HG03460 (cell line): ENCODE results near the gene SLC35G6.
"Not testable (repeated sequence)": the region's sequence is repeated elsewhere in the genome, so short reads cannot be mapped to it uniquely, and the experiment has no call there.

Experiments used
- ATAC-seq: cut with Tn5 transposase; IDR thresholded peaks from one replicate; pipeline ENCODE4 v1.9.1; 2021; ENCODE audit not compliant: unreplicated experiment

The SLC35G6 gene

DNA sequence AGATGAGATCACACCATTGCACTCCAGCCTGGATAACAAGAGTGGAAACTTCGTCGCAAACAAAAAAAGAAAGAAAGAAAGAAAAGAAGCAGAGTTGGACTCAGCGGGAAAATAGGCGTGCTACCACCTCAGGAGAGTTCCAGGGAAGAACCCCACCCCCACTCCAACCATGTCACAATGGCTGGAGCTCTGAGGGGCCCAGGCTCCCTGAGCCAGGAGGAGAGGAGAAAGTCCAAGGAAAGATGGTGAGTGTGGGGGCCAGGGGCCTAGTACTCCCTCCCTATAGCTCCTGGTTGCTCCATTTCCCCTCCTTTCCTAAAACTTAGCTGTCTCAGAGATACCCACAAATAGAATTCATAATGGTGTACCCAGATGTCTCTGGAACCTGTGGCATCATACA lies at the start of gene SLC35G6:
TSS of gene SLC35G6 (plus strand) at position 172 of the 400 bp plus-strand sequence. CDS start at position 243, 71 bp downstream.
- ATAC-seq, result not testable (repeated sequence)

DNA sequence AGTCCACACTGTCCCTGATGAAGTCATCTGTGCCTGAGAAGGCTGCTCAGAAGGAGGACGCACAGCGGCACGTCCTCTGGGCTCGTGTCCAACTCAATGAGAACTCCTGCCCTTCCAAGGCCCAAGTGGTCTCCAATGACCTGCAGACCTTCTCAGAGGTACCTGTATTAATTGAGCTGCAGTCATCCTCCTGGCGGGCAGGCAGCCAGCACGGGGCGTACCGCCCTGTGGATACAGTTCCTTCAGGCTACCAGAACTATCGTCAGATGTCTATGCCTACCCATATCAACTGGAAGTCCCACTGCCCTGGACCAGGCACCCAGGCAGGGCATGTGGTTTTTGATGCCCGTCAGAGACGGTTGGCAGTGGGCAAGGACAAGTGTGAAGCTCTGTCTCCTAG lies 49.0 kb upstream of the SLC35G6 start:
- no peak for ATAC-seq

DNA sequence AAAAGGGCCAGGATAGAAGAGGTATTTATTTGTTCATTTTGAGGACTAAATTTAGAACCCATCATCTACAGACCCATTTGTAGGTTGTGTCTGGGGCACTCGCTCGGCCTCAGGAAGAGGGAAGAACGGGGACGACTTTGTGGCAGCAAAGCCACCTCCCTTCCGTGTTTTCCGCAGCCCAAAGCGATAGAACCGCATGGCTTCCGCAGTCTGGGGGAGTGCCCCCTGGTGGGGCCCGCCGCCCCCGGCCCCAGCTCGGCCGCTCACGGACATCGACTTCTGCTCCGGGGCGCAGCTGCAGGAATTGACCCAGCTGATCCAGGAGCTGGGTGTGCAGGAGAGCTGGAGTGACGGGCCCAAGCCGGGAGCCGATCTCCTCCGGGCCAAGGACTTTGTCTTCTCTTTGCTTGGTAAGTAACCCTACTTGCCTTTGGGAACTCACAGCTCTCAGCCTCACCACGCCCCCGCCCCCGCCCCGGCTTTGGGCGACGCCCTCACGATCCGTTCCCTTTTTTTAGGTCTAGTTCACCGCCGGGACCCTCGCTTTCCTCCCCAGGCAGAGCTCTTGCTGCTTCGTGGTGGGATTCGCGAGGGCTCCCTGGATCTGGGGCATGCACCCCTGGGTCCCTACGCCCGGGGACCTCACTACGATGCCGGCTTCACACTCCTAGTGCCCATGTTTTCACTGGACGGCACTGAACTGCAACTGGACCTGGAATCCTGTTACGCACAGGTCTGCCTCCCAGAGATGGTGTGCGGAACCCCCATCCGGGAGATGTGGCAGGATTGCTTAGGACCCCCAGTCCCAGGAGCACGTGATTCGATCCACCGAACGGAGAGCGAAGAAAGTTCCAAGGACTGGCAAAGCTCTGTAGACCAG lies 45.3 kb upstream of the SLC35G6 start:
- peak; percentile 31 for ATAC-seq

DNA sequence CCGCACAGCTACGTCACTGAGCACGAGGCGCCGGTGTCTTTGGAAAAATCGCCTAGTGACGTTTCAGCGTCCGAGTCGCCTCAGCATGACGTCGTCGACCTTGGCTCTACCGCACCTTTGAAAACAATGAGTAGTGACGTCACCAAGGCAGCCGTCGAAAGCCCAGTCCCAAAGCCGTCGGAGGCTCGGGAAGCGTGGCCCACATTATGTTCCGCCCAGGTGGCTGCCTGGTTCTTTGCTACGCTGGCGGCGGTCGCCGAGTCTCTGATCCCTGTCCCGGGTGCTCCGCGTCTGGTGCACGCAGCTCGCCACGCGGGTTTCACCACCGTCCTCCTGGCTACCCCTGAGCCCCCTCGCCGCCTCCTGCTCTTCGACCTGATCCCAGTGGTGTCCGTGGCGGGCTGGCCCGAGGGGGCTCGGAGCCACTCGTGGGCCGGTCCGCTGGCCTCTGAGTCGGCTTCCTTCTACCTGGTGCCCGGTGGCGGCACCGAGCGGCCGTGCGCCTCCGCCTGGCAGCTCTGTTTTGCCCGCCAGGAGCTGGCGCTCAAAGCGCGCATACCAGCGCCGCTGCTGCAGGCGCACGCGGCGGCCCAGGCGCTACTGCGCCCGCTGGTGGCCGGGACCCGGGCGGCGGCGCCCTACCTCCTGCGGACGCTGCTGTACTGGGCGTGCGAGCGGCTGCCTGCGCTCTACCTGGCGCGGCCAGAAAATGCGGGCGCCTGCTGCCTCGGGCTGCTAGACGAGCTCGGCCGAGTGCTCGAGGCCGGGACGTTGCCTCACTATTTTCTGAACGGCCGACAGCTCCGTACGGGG lies 44.5 kb upstream of the SLC35G6 start:
- ATAC-seq, result no peak

DNA sequence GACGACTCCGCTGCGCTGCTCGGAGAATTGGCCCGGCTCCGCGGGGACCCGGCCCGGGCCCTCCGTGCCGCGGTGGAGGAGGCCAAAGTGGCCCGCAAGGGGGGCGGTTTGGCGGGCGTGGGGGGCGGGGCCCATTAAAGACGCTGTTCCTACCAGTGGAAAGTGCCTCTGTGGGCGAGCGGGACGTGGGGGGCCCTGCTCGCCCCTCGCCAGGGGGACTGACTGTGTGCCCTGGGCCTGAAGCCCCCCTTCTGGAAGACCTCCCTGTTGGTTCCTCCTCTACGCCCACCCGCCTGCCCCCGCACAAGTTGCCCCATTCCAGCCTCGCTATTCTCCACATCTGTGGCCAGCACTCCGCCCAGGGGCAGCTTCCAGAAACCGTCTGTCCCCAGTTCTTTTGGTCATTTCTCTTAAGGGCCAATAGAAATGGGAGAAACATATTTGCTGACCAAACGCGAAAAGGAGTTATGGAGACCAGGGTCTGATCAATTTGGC lies 43.8 kb upstream of the SLC35G6 start:
- no peak for ATAC-seq

DNA sequence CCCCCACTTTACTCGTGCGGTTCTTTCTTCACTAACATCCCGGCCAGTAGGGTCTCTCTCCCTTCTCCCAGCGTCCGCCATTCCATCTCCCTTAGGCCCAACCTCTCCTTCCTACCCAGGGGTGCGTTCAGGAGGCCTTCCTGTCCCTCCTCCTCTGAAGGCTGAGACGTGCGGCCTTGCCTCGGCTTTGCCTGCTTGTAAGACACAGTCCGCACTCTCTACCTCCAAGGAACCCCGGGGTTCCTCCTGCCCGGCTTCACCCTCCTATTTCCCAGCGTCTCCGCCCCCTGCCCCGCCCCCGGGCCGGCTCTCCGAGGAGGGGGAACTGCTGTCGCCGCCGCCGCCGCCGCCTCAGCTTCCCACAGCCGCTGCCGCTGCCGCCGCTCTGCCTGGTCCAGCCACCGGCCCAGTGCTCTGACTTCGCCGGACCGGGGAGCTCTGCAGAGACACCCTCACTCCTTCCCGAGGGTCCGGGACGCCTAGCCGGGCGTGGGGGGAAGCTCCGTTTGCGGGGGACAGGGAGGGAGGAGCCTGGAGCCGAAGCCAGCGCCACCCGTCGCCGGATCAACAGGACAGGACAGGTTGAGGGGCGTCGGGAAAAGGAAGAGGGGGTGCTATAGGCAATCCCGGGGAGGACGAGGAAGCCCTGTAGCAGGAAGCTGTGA lies 43.2 kb upstream of the SLC35G6 start:
- no peak for ATAC-seq

DNA sequence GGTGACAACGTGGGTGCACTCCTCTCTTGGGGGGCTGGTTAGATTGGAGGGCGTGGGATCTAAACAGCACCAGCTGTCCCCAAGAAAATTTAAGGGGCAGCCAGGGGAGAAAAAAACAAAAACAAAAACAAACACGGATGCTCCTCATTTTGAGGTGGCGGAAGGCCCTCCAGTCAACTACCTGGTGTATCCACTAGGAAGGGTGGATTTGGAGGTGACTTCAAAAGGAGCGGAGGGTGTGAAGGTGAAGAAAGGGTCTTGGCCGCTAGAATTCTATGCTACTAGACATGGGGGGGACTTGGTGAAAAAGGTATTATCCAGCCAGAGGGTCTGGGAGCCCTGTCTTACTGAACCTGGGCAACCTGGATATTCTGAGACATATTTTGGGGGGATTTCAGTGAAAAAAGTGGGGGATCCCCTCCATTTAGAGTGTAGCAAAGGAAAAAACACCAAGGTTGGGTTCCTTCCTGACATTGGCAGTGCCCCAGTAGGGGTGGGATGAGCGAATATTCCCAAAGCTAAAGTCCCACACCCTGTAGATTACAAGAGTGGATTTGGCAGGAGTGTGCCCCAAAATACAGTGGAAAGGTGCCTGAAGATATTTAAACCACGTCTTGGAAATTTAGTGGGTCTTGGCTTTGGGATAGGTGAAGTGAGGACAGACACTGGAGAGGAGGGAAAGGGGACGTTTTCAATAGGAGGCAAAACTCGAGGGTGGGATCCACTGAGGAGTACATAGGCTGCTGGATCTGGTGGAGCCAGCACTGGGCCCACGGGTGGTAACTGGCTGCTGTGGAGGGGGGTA lies 42.4 kb upstream of the SLC35G6 start:
- no peak for ATAC-seq

DNA sequence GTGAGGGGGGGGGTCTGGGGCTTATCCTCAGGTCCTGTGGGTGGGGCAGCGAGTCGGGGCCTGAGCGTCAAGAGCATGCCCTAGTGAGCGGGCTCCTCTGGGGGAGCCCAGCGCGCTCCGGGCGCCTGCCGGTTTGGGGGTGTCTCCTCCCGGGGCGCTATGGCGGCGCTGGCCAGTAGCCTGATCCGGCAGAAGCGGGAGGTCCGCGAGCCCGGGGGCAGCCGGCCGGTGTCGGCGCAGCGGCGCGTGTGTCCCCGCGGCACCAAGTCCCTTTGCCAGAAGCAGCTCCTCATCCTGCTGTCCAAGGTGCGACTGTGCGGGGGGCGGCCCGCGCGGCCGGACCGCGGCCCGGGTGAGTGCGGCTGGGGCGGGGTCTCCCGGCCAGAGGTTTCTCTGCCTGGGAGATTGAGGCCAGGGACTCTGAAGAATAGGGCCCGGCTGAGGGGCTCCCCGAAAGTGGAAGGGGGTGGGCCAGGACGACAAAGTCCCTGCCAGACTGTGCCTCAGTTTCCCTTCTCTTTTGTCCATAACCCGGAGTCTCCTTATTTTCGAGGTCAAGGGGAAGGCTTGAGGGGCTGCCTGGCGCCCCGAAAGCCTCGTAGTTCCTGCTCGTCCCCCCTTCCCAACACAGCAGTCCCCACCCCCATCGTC lies 41.7 kb upstream of the SLC35G6 start, which contains the start of gene FGF11:
TSS of gene FGF11 (plus strand) at position 51 of the 651 bp plus-strand sequence. CDS start at position 160, 109 bp downstream.
- no peak for ATAC-seq

DNA sequence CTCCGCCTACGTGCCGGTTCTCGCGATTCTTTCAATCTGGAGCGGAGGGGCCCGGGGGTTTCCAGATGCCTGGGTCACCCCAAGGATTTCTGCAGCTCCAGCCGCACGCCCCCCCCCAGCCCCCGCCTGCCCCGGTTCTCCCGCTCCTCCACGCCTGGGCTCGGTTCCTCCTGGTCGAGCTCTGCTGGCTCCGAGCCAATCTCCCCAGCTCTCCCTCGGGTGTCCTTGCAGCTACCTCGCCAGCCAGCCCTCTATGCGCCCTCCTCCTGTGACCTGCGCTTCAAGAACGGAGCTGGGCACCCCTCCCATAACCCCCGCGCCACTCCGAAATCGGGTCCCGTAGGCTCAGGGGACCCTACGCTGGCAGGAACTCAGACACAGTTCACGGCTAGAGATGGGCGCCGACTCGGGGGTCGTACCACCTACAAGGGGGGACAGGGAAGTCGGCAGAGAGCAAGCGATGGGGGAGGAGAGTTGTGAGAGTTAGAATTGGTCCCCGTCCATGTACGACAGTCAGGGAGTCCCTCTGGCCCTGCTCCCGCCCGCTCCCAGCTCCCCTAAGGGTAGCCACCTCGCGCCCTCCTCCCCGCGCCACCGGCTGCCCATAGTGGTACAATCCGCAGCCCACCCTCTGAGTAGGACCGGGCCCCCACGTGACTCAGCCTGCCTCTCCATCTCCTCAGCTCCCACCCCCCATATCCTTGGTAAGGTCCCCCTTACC lies 41.0 kb upstream of the SLC35G6 start:
- ATAC-seq, result no peak

DNA sequence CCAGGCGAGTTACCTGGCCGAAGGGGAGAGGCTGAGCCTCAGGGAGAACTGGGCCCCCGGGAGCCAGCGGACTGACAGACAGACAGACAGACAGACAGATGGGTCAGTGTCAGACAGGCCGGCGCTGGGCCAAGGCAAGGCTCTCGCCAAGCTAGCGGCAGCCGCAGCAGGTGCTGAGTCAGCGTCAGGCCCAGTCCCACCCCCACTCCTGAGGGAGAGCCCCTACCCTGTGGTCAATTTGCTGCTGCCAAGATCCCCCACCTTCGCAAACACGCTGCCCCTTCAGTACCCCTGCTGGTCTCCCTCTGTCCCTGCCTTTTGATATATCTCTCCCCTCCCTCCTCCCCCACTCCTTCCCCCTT lies 40.4 kb upstream of the SLC35G6 start:
- ATAC-seq, result no peak

DNA sequence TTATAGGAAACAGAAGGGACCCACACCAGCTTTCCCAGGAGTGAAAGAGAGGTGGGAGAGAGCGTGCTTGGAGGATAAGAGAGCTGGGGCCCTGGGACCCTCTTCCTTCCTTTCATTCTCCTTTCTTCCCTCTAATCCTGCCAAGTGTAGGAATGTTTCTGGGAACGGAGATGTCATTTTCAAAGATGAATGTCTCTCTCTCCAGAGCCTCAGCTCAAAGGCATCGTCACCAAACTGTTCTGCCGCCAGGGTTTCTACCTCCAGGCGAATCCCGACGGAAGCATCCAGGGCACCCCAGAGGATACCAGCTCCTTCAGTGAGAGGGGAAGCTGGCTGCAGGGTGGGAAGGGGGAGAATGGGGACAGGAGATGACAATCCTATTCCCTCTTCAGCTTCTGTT lies 40.0 kb upstream of the SLC35G6 start:
- ATAC-seq, result no peak

DNA sequence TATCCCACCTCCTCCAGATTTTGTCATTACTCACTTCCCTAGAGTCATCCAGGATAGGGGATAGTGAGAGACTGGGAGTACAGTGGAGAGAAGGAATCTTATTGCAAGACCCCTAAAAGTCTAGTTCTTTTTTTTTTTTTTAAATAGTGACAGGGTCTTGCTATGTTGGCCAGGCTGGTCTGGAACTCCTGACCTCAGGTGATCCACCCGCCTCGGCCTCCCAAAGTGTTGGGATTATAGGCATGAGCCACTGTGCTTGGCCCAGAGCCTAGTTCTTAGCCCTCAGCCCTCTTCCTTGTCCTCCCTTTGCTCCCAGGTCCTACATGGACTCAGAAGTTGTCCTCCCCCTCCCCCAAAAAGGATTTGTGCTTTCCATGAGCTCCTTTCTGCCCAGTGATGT lies 39.1 kb upstream of the SLC35G6 start:
- no peak for ATAC-seq

DNA sequence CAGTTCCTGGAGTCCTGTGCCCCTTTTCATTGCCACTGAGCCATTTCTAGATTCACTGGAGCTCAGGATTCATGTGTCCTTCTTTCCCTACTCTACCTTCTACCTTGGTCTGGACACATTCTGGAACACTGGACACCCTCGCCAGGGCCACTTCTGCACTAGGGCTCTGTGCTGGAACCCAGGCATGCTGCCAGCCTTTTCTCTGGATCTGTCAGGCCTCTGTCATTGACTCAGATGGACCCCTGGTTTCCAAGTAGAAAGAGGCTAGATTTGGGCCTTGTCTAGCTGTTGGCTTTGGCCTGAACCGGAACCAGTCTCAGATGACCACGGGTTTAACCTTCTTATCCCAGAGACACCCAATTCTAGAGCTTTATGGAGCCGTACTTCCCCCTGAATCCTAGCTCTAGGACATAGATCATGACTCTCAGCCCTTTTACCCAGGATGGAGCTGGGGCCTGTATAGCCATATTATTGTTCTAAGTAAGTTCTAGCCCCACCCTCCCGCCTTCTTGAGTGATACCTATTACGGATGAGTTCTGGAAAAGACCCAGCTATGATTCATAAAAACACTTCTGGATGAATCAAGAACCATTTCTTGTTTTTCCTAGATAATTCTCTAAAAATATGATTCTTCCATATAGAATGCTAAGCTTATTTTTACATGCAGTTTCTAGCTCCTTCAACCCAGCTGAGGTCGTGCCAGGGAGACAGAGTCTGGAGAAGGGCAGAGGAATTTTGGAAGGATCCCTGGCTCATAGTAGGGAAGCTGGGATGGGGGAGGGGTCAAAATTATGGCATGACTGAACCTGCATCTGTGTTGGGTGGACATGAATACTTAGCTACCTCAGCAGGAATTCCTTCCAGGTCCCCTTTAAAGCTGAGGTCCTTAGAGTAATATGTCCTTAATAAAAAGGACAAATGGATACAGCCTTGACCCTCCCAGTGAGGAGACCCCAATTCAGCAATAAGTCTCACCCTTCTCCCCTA lies 37.5 kb upstream of the SLC35G6 start:
- ATAC-seq, result no peak

DNA sequence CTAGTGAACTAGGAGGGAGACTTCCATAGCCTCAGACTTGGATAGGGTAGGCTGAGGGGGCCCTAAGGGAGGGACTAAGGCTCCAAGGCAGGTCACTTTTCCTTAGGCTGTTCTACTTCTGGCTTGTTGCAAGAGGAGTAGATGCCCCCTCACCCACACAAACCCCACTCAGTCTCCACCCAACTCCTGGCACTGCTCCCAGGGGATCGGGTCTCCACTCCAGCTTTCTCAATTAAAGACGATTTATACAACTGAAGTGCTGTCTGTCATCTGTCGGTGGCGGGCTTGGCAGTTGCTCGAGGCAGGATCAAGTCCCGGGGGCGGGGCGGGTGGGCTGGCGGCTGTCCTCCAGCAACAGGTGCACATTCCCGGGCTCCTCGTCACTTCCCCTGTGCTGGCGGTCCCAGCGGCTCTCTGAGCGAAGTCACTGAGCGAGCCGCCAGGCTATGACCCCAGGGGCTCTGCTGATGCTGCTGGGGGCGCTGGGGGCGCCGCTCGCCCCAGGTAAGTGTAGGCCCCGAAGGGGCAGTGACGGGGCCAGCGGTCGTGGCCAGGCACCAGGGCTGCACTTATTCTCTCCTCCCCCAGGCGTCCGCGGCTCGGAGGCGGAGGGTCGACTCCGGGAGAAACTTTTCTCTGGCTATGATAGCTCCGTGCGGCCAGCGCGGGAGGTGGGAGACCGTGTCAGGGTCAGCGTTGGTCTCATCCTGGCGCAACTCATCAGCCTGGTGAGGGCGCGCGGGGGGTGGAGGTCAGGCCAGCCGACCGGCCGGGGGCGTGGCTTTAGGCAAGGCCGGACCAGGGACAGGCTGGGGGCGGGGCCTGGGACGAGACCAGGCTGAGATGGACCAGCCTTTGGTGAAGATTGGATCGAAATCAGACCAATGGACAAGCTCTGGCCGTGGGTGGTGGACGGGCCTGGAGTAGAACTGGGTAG lies 36.3 kb upstream of the SLC35G6 start, which contains the start of gene CHRNB1:
TSS of gene CHRNB1 (plus strand) at position 380 of the 937 bp plus-strand sequence. CDS start at position 447, 67 bp downstream.
- peak; percentile 46 for ATAC-seq

DNA sequence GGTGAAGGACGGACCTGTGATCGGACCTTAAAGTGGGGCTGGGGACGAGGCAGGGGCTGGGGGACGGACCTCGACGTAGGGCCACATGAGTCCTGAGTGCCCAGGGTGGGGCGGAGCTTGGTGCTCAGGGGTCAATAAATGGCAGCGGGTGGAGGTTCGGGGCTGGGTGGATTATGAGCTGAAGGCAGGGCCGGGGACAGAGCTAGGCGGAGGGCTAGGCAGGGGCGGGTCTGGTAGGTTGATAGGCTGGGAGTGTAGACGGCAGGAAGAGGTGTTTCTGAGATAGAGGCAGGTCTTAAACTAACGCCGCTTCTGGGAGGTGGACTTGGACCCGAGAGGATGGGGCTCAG lies 35.7 kb upstream of the SLC35G6 start:
- no peak for ATAC-seq

DNA sequence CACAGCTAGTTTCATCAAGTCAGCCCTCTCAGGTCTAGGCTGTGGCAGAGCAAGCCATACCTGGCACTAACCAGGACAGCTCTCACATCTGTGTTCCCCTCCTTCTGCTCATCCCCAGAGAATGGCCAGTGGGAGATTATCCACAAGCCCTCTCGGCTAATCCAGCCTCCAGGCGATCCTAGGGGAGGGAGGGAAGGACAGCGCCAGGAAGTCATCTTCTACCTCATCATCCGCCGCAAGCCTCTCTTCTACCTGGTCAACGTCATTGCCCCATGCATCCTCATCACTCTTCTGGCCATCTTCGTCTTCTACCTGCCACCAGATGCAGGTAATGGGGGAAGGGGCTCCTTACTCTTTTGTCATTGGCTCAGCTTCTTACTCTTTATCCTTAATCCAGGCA lies 32.8 kb upstream of the SLC35G6 start:
- ATAC-seq, result no peak

DNA sequence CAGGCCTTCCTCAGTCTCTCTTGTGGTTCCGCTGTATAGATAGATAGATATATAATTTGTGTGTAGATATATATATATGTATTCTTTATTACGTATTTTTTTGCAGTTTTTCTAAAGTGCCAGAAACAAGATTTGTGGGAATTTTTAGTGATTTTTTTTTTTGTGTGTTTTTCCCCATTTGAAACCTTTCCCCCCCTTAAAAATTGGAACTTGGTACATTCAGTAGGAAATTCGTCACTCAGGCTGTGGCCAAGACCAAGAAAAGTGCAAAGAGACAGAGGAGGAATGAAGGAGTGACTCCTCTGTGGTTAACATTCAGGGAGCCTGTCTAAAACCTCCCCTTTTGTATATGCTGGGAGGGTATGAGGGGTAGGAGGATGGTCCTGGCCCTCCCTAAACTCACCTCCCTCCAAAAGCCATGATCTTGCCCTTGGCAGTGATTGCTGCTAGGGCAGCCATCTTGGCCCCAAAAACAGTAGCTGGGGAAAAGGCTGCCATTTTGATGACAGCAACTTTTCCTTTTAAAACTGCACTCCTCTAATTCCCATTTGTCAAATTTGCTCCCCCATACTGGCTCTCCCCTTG lies 21.2 kb upstream of the SLC35G6 start:
- no peak for ATAC-seq
